AG08396 (cell line): ENCODE measurements around the gene ZNF655.
"Not testable (repeated sequence)": the region's sequence is repeated elsewhere in the genome, so short reads cannot be mapped to it uniquely, and the experiment has no call there.

ENCODE experiments used
- DNase-seq: peaks from one replicate; pipeline ENCODE4 v3.0.0; 2012; ENCODE audit warnings: low spot score, mixed read lengths

Gene ZNF655

GRCh38 chr7:99560834-99561736, 2.6 kb downstream of the ZNF655 start:
- DNase-seq, result no peak

GRCh38 chr7:99561737-99562051, 3.3 kb downstream of the ZNF655 start:
- no peak for DNase-seq

GRCh38 chr7:99562114-99562784, 3.8 kb downstream of the ZNF655 start:
- no peak for DNase-seq

GRCh38 chr7:99562832-99563231, 4.4 kb downstream of the ZNF655 start:
- peak; percentile 92 for DNase-seq

GRCh38 chr7:99563650-99564049, 5.2 kb downstream of the ZNF655 start:
- DNase-seq, result peak; percentile 35

- DNase-seq, result not testable (repeated sequence)
Observed at GRCh38 chr7:99568770-99569169, 10.3 kb downstream of the ZNF655 start.

- no peak for DNase-seq
Observed at GRCh38 chr7:99571768-99572167, 13.3 kb downstream of the ZNF655 start.

GRCh38 chr7:99573257-99573656, 14.8 kb downstream of the ZNF655 start:
- DNase-seq, result no peak

GRCh38 chr7:99576251-99576650, 17.8 kb downstream of the ZNF655 start:
- DNase-seq, result no peak

- DNase-seq, result no peak
Observed at GRCh38 chr7:99579281-99579955, 21.0 kb downstream of the ZNF655 start.

- peak; percentile 38 for DNase-seq
Observed at GRCh38 chr7:99579956-99580777, 21.7 kb downstream of the ZNF655 start.

- not testable (repeated sequence) for DNase-seq
Observed at GRCh38 chr7:99580778-99581332, 22.4 kb downstream of the ZNF655 start.

GRCh38 chr7:99588868-99589267, 30.4 kb downstream of the ZNF655 start:
- no peak for DNase-seq

- DNase-seq, result no peak
Observed at GRCh38 chr7:99594948-99595745, 36.7 kb downstream of the ZNF655 start.

GRCh38 chr7:99596408-99596955, 38.0 kb downstream of the ZNF655 start:
- DNase-seq, result no peak

GRCh38 chr7:99597762-99598501, 39.5 kb downstream of the ZNF655 start, which contains the start of gene TMEM225B:
Gene TMEM225B (plus strand): TSS chr7:99598267. CDS start chr7:99604389, 6,122 bp downstream.
- DNase-seq, result no peak

- no peak for DNase-seq
Observed at GRCh38 chr7:99599836-99600235, 41.4 kb downstream of the ZNF655 start.

GRCh38 chr7:99601656-99602310, 43.3 kb downstream of the ZNF655 start:
- no peak for DNase-seq

- DNase-seq, result no peak
Observed at GRCh38 chr7:99605527-99605926, 47.1 kb downstream of the ZNF655 start.
